Measurements from ENCODE around the gene IGFBP2.

- TF ChIP-seq CTCF (IDR thresholded peaks at IDR 0.05) (no peak), POLR2A (IDR thresholded peaks at IDR 0.05) (no peak)
These were observed 37.3 kb downstream of the IGFBP2 start for GRCh38 chr2:216670266-216671080.
